ENCODE results near the gene SSBP1.

DNA sequence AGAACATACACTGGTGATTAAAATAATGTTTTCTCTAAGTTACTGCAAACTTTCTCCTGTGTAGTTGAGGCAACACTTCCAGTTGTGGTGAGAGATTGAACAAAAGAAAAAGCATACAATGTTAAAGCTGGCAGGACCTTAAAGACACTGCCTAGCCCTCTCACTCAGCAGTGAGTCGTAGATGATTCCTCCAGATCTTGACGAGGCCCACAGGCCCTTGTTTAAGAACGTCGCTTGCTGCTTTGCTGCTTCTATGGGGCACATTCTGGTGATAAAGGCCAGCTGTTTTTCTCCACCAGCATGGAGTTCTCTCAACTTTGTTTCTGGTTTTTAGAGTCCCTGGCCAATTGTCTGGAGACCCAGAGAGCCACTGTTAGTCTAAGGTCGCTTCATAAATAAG, 33.4 kb upstream of the SSBP1 start:
- no peak for TF ChIP-seq ZNF274 (IDR thresholded peaks at IDR 0.05; ENCODE audit: low read depth, low read length)
- no peak for TF ChIP-seq YY1 (IDR thresholded peaks at IDR 0.05; ENCODE audit: insufficient read depth, insufficient read length)
- TF ChIP-seq SUZ12 (IDR thresholded peaks at IDR 0.05; ENCODE audit: extremely low read depth, insufficient read depth, insufficient read length) = no peak

Measured in NT2/D1 (cell line).